Activated CD4-positive, alpha-beta T cell treated with anti-CD3 and anti-CD28 coated beads, Interleukin-2, amount 10 ng/mL, durations not matched to agents 24 days and 14 days (primary cell): ENCODE results near the gene DCTN3. TPM values are rescaled to one million over a fixed set of nuclear protein-coding genes. Genes with fewer than 3 reads are reported as not detected.

ENCODE experiments used
- DNase-seq: peaks from one replicate; pipeline ENCODE4 v3.0.0; 2022
- H3K27ac Mint-ChIP-seq: one replicate; pipeline ENCODE4 v1.8.0; 2022; ENCODE audit warnings: mild to moderate bottlenecking, mixed read lengths
- H3K27me3 Mint-ChIP-seq: one replicate; pipeline ENCODE4 v1.8.0; 2022; ENCODE audit warnings: mixed read lengths
- H3K36me3 Mint-ChIP-seq: one replicate; pipeline ENCODE4 v1.8.0; 2022; ENCODE audit warnings: low read depth, mild to moderate bottlenecking, mixed read lengths
- H3K4me1 Mint-ChIP-seq: one replicate; pipeline ENCODE4 v1.8.0; 2021; ENCODE audit warnings: mixed read lengths
- H3K4me3 Mint-ChIP-seq: one replicate; pipeline ENCODE4 v1.8.0; 2022; ENCODE audit warnings: mild to moderate bottlenecking, moderate library complexity, mixed read lengths
- H3K9me3 Mint-ChIP-seq: one replicate; pipeline ENCODE4 v1.8.0; 2021; ENCODE audit warnings: mixed read lengths
- intact Hi-C: fragments of 100-400 bp; cut with micrococcal nuclease; formaldehyde crosslinking; loops from one replicate; pipeline ENCODE4 v1.15.1; 2023
- total RNA-seq: library from RNA; stranded (reverse); gene quantifications from 2 replicates; pipeline ENCODE4 v1.2.3, GENCODE V29; 2022

The DCTN3 gene
- total RNA-seq, 1 donor from 2014 or later = 50.9 TPM

GRCh38 chr9:34574571-34574970 is 45.7 kb downstream of the DCTN3 start:
- no peaks in the 10 kb centered on the region for H3K36me3 Mint-ChIP-seq
- no peak for DNase-seq
- H3K27ac Mint-ChIP-seq = no peak overlapping the region
- intact Hi-C loops = no loop called here
- peaks cover 8% of the 10 kb centered on the region for H3K4me1 Mint-ChIP-seq
- no peak overlapping the region for H3K4me3 Mint-ChIP-seq
- H3K27me3 Mint-ChIP-seq = peaks cover 36% of the 10 kb centered on the region
- no peaks in the 10 kb centered on the region for H3K9me3 Mint-ChIP-seq

DNA sequence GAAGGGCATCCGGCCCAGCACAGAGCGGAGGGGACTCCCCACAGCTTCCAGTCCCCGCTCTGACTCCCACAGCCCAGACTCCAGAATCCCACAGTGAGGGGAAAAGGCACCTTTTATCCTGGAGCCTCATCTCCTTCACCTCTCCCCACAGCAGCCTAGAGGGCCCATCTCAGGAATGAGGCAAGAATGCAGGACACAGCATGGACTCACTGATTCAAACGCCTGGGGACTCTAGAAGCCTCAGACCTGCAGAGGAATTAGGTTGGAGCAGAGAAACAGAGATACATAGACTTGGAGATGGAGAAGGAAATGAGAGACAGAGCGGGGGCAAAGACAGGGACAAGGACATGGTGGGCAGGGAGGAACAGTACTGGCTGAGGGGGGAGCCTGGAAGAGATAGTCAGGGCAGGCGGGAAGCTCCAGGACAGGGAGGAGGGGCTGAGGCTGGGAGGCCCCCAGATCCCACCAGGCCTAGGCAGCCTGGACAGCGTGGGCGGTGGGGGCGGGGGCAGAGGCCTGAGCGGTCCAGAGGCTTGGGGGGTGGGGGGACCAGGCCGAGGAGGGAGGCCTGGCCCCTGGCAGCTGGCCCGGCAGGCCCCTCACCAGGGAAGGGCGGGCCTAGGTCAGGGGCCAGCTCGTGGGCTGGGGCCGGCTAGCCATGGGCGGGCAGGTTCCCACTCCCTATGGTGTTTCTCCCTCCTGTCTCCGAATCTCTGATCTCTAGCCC is 46.5 kb downstream of the DCTN3 start:
- intact Hi-C loops = no loop called here
- Mint-ChIP-seq H3K9me3 (no peaks in the 10 kb centered on the region), H3K27ac (no peak overlapping the region), H3K4me1 (peaks cover 5% of the 10 kb centered on the region), H3K36me3 (no peaks in the 10 kb centered on the region), H3K27me3 (peaks cover 30% of the 10 kb centered on the region), H3K4me3 (no peak overlapping the region)
- no peak for DNase-seq

DNA sequence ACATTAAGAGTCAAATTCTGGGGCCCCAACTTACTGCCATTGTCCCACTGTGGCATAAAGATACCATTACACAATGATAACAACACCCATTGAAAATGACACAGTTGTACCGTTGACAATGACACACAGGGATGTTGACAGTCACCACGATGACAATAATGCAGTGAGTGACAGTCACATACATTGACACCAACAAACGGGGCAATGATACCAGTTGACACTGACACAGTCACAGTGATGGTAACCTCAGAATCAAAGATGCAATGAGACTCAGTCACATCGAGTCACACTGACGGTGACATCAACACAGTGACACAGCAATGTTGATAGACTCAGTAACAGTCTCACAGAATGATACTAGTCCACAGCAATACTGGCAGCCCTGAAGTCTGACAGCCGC is 47.7 kb downstream of the DCTN3 start:
- no peak for DNase-seq
- no peaks in the 10 kb centered on the region for H3K9me3 Mint-ChIP-seq
- peaks cover 27% of the 10 kb centered on the region for H3K27me3 Mint-ChIP-seq
- H3K4me3 Mint-ChIP-seq = no peak overlapping the region
- H3K27ac Mint-ChIP-seq = no peak overlapping the region
- no peaks in the 10 kb centered on the region for H3K36me3 Mint-ChIP-seq
- intact Hi-C loops = no loop called here
- H3K4me1 Mint-ChIP-seq = peaks cover 4% of the 10 kb centered on the region

GRCh38 chr9:34572092-34572491 is 48.2 kb downstream of the DCTN3 start:
- intact Hi-C loops = no loop called here

DNA sequence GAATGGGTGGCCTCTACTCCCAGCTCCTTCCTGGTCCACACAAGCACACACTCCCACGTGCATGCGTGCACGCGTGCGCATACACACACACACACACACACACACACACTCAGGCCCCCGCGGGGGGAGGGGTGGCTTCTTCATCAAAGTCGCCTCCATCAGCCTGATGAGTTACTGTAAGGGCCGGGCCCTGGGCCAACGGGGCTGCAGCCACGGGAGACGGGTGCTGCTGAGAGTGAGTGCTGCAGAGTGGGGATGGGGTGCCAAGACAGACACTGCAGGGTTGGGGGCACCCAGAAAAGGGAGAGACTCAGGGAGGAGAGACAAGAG is 48.8 kb downstream of the DCTN3 start:
- no peaks in the 10 kb centered on the region for H3K9me3 Mint-ChIP-seq
- no peak for DNase-seq
- peaks cover 18% of the 10 kb centered on the region for H3K27me3 Mint-ChIP-seq
- H3K4me3 Mint-ChIP-seq = no peak overlapping the region
- no peaks in the 10 kb centered on the region for H3K36me3 Mint-ChIP-seq
- no peaks in the 10 kb centered on the region for H3K4me1 Mint-ChIP-seq
- H3K27ac Mint-ChIP-seq = no peak overlapping the region
- intact Hi-C loops = no loop called here

More at GRCh38 chr9:34572092-34572491, 48.2 kb downstream of the DCTN3 start:
- Mint-ChIP-seq H3K4me1 (no peaks in the 10 kb centered on the region), H3K36me3 (no peaks in the 10 kb centered on the region), H3K4me3 (no peak overlapping the region), H3K27me3 (peaks cover 22% of the 10 kb centered on the region), H3K27ac (no peak overlapping the region), H3K9me3 (no peaks in the 10 kb centered on the region)
- DNase-seq = no peak

DNA sequence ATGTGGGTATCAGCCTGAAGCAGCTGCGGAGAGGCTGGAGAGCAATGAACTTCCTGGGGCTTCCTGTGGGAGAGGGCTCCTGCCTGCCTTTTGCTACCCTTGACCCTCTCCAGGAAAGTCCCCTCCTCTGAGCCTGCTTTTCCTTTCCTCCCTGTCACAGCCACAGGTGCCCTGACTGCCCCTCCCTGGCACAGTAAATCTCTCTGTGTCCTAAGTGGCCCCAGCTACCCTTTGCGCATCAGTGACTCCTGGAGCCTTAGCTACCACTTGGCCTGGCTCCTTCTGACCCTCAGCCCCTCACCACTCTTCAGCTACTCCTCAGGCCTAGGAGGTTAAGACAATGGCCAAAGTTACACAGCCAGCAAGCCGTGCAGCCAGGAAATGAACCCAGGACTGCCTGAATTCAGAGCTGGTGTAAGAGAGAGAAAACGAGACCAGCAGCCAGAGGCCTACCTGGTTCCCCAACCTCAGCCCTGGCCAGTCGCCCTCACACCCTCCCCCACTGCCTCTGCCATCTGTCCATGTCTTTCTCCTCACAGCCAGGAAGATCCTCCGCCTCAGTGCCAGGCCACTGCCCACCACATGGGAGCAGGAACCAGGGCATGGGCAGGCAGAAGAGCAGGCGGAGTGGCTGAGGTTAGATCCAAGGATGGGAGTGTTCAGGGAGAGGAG is 49.4 kb downstream of the DCTN3 start:
- no peak for DNase-seq
- no peaks in the 10 kb centered on the region for H3K36me3 Mint-ChIP-seq
- H3K27ac Mint-ChIP-seq = no peak overlapping the region
- peaks cover 13% of the 10 kb centered on the region for H3K27me3 Mint-ChIP-seq
- intact Hi-C loops = no loop called here
- no peaks in the 10 kb centered on the region for H3K4me1 Mint-ChIP-seq
- H3K4me3 Mint-ChIP-seq = no peak overlapping the region
- no peaks in the 10 kb centered on the region for H3K9me3 Mint-ChIP-seq

- Mint-ChIP-seq H3K27me3 (peaks cover 10% of the 10 kb centered on the region), H3K9me3 (no peaks in the 10 kb centered on the region), H3K36me3 (no peaks in the 10 kb centered on the region), H3K27ac (no peak overlapping the region), H3K4me3 (no peak overlapping the region), H3K4me1 (no peaks in the 10 kb centered on the region)
- intact Hi-C loops = no loop called here
- no peak for DNase-seq
These were observed 49.9 kb downstream of the DCTN3 start for GRCh38 chr9:34570376-34570775.

DNA sequence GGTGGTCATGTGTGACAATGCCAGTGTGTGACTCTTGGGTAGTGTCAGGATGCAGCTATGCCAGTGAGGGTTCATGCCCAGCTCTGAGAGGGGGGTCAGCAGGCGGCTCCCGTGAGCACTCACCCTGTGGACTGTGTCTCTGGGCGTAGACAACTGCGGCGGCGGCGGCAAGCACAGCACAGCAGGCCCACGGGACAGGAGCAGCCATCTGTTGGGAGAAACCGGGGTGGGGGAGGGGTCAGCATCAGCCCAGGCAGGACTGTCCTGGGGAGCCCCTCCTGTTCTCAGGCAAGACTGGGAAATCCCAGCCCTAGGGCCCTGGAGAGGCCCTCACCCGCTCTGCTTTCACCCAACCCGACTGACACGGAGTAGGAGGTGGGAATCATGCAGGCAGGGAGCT is 51.5 kb downstream of the DCTN3 start:
- intact Hi-C loops = no loop called here
- no peak for DNase-seq
- H3K36me3 Mint-ChIP-seq = no peaks in the 10 kb centered on the region
- no peaks in the 10 kb centered on the region for H3K9me3 Mint-ChIP-seq
- no peaks in the 10 kb centered on the region for H3K4me1 Mint-ChIP-seq
- no peak overlapping the region for H3K4me3 Mint-ChIP-seq
- H3K27me3 Mint-ChIP-seq = peaks cover 6% of the 10 kb centered on the region
- H3K27ac Mint-ChIP-seq = no peak overlapping the region

GRCh38 chr9:34568133-34568532 is 52.2 kb downstream of the DCTN3 start:
- intact Hi-C loops = no loop called here
- peaks cover 6% of the 10 kb centered on the region for H3K27me3 Mint-ChIP-seq
- H3K4me3 Mint-ChIP-seq = no peak overlapping the region
- H3K36me3 Mint-ChIP-seq = no peaks in the 10 kb centered on the region
- H3K27ac Mint-ChIP-seq = no peak overlapping the region
- no peaks in the 10 kb centered on the region for H3K9me3 Mint-ChIP-seq
- H3K4me1 Mint-ChIP-seq = no peaks in the 10 kb centered on the region
- no peak for DNase-seq

GRCh38 chr9:34566972-34567371 is 53.3 kb downstream of the DCTN3 start:
- no peaks in the 10 kb centered on the region for H3K36me3 Mint-ChIP-seq
- intact Hi-C loops = no loop called here

GRCh38 chr9:34566322-34566721 is 54.0 kb downstream of the DCTN3 start:
- intact Hi-C loops = no loop called here
- DNase-seq = no peak
- Mint-ChIP-seq H3K4me1 (no peaks in the 10 kb centered on the region), H3K27ac (no peak overlapping the region), H3K4me3 (no peak overlapping the region), H3K36me3 (no peaks in the 10 kb centered on the region), H3K9me3 (no peaks in the 10 kb centered on the region), H3K27me3 (peaks cover 9% of the 10 kb centered on the region)

More at GRCh38 chr9:34566972-34567371, 53.3 kb downstream of the DCTN3 start:
- H3K9me3 Mint-ChIP-seq = no peaks in the 10 kb centered on the region
- no peak overlapping the region for H3K4me3 Mint-ChIP-seq
- no peak overlapping the region for H3K27ac Mint-ChIP-seq
- no peak for DNase-seq
- H3K4me1 Mint-ChIP-seq = no peaks in the 10 kb centered on the region
- peaks cover 9% of the 10 kb centered on the region for H3K27me3 Mint-ChIP-seq

- no peak for DNase-seq
- Mint-ChIP-seq H3K27me3 (peaks cover 11% of the 10 kb centered on the region), H3K4me1 (no peaks in the 10 kb centered on the region), H3K4me3 (no peak overlapping the region), H3K36me3 (no peaks in the 10 kb centered on the region), H3K9me3 (no peaks in the 10 kb centered on the region), H3K27ac (no peak overlapping the region)
- intact Hi-C loops = no loop called here
These were observed 54.4 kb downstream of the DCTN3 start for GRCh38 chr9:34565856-34566255.

- Mint-ChIP-seq H3K27me3 (peaks cover 14% of the 10 kb centered on the region), H3K36me3 (no peaks in the 10 kb centered on the region), H3K27ac (no peak overlapping the region), H3K9me3 (no peaks in the 10 kb centered on the region), H3K4me1 (peaks cover 3% of the 10 kb centered on the region), H3K4me3 (no peak overlapping the region)
- intact Hi-C loops = no loop called here
- DNase-seq = no peak
These were observed 55.7 kb downstream of the DCTN3 start for GRCh38 chr9:34564617-34565016.
